Right hindlimb (tissue), 1 donor: ENCODE data around the gene CDC27.
"Not testable (repeated sequence)": the region's sequence is repeated elsewhere in the genome, so short reads cannot be mapped to it uniquely, and the experiment has no call there.

Source experiments
- DNase-seq: peaks from one replicate; pipeline ENCODE4 v3.0.0-alpha.2; 2018

The CDC27 gene, protein sequence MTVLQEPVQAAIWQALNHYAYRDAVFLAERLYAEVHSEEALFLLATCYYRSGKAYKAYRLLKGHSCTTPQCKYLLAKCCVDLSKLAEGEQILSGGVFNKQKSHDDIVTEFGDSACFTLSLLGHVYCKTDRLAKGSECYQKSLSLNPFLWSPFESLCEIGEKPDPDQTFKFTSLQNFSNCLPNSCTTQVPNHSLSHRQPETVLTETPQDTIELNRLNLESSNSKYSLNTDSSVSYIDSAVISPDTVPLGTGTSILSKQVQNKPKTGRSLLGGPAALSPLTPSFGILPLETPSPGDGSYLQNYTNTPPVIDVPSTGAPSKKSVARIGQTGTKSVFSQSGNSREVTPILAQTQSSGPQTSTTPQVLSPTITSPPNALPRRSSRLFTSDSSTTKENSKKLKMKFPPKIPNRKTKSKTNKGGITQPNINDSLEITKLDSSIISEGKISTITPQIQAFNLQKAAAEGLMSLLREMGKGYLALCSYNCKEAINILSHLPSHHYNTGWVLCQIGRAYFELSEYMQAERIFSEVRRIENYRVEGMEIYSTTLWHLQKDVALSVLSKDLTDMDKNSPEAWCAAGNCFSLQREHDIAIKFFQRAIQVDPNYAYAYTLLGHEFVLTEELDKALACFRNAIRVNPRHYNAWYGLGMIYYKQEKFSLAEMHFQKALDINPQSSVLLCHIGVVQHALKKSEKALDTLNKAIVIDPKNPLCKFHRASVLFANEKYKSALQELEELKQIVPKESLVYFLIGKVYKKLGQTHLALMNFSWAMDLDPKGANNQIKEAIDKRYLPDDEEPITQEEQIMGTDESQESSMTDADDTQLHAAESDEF

DNA sequence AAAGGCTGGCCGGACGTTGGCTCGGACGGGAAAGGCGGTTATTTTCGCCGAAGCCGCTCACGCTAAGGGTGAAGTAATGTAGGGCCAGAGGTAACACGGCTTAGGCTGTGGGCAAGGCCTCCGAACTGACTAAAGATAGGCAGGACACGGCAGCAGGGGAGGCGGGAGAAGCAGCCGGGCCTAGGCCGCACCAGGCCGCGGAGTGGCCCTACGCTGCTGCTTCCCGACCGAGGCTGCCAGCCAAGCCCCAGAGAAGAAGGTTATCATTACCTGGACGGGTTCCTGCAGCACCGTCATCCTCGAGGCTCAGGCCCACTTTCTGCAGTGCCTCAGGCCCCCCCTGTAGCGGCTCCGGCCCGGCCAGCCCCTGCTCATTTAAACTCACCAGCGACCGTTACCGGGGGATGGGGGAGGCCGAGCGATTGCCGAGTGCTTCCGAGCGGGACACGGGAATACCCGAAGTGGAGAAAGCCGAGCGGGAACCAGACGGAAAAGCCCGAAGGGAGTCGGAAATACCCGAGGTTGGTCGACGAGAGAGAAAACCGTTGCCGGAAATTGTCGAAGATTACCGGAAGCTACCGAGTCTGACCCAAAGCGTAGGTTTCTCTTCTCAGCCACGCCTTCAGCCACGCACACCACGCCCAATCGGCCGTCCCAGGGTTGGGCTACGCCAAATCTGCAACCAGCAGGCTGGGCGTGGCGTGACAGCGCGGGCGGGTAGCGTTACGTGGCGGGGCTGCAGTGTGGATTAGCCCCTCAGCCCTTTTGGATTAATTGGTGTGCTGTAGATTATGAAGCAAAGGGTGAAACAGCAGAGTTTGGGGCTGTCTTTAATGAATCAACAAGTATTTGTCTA lies at the start of gene CDC27:
Gene CDC27, minus strand, starts transcription at position 420 of the 856 bp plus-strand sequence. Its CDS starts 123 bp downstream, at position 297.
- peak; percentile 99 for DNase-seq

GRCh38 chr17:47238321-47239010 lies 49.4 kb upstream of the CDC27 start:
- no peak for DNase-seq

- no peak for DNase-seq
Measured at GRCh38 chr17:47237841-47238240, 48.7 kb upstream of the CDC27 start.

GRCh38 chr17:47235923-47236322 lies 46.8 kb upstream of the CDC27 start:
- DNase-seq: no peak

DNA sequence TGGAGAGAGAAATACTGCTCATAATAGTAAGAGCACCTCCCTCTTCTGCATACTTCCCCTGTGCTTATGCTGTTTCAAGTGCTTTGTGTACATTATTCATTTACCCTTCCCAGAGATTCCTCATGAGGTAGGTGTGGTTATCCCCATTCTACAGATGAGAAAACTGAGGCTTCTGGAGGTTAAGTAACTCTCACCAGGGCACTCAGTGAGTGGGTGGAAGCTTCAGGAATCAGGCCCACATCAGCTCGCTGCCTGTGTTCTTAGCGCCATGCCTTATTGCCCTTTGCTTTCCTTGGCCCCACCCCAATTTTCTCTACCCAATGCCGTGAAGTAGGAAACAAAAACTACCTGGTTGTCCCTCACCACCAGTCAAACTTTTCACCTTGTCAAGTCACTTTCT lies 46.4 kb upstream of the CDC27 start:
- DNase-seq: no peak

DNA sequence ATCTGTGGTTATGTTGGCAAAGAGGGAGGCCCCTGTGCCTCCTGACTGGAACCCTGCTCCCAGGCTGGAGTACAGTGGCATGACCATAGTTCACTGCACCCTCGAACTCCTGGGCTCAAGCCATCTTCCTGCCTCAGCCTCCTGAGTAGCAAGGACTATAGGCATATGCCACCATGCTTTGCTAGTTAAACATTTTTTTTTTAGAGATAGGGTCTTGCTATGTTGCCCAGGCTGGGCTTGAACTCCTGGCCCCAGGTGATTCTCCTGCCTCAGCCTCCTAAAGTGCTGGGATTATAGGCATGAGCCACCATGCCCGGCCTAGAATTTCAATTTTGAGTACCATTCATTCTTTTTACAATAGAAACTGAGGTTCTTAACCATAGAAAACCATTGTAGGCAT lies 43.4 kb upstream of the CDC27 start:
- no peak for DNase-seq

GRCh38 chr17:47231866-47232265 lies 42.8 kb upstream of the CDC27 start:
- DNase-seq: no peak

DNA sequence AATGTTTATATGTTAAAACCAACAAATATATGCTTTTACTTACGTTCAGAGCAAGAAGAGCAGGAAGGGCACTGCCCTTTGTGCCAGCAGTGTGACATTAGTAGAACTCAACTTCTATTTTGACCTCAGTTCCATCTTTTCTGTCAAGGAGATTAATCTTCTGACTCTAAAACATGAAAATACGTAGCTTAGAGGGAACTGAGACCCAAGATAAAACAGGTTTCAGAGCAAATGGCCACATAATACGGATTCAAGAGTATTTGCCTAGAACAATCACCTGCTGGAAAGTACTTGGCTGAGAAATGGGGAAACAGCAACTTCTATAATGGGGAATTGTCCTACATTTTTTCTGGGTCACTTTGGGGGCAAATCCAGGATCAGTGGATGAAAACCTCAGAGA lies 42.2 kb upstream of the CDC27 start:
- no peak for DNase-seq

DNA sequence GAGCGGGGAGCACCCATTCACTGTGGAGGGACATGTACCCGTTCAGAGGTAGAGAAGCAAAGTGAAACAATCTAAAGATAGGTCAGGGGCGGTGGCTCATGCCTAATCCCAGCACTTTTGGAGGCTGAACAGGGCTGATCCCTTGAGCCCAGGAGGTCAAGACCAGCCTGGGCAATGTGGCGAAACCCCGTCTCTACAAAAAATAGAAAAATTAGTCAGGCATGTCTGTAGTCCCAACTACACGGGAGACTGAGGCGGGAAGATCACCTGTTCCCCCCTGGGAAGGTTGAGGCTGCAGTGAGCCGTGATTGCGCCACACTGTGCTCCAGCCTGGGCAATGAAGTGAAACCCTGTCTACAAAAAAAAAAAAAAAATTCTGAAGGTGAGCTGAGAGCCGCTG lies 41.8 kb upstream of the CDC27 start:
- no peak for DNase-seq

DNA sequence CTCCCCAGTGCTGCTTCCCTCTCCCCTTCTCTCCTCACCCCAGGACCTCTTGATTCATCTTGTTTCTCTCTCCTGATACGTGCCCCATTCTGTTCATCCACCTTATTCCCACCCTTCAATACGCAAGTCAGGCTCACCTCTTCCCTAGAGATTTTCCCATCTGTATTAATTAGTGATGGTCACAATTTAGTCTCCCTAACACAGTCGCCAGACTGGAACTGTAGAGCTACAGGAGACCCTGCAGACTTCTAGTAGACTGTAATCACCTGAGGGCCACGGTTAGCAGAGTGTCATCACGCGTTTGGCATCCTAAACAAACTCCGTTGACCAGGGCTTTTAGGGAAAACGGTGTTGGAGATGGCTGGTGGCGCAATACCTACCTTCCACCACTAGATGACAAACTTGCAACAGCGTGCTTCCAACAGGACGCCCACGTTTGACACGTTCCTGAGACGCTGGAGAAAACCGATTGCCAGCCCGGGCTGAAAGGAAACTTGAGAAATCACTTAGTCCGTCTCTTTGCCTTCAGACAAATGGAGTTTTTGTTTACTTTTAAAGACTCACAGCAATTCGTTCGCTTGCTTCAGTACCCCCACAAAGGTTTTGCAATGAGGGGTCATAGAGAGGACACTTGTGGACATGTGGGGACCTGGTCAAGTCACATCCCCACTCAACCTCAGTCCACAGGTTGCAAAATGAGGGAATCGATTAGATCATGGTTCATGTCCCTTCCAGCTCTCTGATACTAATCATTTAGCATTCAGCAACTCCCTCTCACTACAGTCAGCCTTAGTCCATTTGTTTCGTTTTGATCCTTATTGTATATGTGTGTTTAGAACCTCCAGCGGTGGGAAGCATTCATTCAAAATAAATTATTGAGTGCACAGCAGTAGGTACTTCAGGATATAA lies 40.7 kb upstream of the CDC27 start:
- peak; percentile 90 for DNase-seq

- no peak for DNase-seq
Measured at GRCh38 chr17:47227862-47228261, 38.8 kb upstream of the CDC27 start.

DNA sequence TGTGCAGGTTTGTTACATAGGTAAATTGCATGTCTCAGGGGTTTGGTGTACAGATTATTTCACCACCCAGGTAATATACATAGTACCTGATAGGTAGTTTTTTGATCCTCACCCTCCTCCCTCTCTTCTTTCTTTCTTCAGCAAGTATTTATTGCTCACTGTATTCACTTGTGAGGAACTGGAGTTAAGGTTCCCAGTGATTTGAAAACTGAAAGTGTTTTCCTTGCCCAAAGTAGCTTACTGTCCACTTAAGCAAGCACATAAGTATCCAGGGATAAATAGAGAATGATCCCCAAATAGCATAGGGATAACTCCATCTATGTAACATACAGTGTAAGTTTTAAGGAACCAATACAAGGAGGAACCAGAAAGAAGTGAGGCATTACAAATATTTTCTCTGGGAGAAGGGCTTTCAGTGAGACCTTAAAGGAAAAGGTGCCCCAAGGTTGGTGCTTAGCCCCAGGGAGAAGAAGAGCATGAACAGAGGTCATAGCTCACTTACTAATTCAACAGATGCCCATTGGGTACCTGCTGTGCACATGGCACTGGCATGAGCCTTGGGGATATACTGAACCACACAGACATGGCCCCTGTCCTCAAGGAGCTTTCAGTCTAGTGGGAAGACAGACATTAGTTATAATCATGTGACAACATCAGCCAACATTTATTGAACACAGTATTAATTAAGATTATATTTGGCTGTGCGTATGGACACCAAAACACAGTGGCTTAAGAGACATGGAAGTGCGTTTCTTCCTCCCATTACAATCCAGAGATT lies 37.0 kb upstream of the CDC27 start:
- DNase-seq: no peak

GRCh38 chr17:47225436-47225858 lies 36.4 kb upstream of the CDC27 start:
- DNase-seq: no peak

GRCh38 chr17:47224966-47225365 lies 35.9 kb upstream of the CDC27 start:
- no peak for DNase-seq

- not testable (repeated sequence) for DNase-seq
Measured at GRCh38 chr17:47224077-47224476, 35.0 kb upstream of the CDC27 start.

DNA sequence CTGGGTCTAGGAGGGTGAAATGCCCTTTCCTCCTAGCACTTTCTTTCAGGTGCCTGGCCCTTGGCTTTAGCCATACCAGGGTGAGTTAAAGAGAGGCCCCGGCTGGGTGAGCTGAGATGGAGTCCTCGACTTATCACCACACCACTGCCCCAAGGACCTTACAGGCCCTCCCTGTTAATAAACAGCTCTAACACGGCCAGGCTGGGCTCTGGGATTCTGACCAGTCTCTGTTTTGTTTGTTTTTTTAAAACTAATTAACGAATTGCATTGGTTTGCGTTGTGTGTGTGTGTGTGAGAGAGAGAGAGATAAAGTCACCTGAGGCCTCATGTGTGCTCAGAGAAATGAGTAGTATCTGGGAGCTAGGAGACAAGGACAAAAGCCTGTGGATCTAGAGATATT lies 34.4 kb upstream of the CDC27 start:
- DNase-seq: no peak

DNA sequence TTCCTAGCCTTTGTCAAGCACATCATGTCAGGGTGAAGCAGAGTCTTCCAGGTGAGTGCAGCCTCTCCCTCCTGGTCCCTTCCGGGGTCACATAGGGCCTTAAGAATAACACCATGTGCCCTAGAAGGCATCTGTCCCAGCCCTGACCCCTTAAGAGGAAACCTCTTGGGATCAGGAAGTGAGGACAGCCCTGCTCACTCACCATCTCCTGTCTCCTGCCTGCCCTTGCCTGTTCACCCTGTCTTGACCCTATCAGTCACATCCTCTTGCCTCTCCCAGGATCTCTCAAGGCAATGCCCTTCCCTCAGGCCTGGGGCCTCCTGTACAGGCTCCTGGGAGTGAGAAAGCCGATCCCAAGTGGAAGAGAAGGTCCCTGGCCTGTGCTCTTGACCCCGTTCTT lies 33.9 kb upstream of the CDC27 start:
- no peak for DNase-seq

DNA sequence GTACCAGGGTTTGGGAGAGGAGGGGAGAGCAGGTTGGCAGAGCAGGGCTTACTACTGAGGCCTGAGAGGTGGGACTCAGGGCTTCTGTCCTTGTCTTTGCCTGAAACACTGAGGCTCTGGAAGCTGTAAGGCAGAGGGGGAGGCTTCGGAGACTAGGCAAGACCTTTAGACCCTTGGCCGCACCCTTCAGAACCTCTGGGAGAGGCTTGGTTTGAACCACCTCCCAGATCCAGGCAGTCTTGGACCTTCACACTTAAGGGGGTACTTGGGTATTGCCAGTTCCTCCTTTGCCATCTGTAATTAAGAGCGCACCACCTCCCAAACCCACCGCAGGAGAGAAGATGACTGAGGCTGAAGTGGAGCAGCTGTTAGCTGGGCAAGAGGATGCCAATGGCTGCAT lies 33.0 kb upstream of the CDC27 start:
- DNase-seq: no peak

DNA sequence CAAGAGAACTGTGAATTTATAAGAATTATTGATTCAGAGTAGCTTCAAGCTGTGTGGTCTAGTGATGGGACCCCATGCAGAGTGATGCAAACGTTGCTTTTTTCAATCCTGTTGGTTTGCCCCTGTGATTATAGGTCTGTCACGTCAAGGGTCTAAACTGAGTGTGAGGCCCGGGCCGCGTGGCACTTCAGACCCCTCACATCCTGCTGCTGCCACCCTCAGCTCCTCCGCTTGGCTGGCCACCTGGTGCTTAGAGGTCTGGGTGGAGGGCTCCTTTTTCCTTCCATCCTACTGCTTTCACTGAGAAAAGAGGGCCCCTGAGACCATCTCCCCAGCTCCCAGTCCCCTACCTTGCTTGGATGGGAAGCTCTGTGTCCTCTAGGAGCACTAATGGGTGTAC lies 32.1 kb upstream of the CDC27 start:
- no peak for DNase-seq

- no peak for DNase-seq
Measured at GRCh38 chr17:47220531-47220999, 31.5 kb upstream of the CDC27 start.
